ENCODE results near the gene BRPF3. TPM values are rescaled to one million over a fixed set of nuclear protein-coding genes. Genes with fewer than 3 reads are reported as not detected.

BRPF3 gene
- polyA plus RNA-seq, 3 donors = 1.1 to 9.2 (median 1.3) TPM

DNA sequence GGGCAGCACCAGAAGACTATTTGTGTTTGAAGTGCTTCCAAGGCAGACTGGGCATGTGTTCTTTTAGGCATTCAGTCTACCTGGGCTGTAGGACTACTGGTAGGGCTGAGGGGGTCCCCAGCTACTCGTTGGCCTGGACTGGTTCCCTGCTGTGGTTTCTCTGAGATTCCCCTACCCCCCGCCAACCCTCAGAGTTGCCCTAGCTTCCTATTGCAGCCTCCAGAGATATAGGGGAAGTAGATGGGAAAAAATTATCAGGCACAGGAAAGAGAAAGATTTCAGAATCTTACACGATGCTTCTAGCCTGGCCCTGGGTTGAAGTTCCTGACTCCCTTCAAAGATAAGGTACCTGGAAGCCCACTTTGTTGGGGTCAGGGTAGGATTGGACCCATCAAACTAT lies 22.5 kb downstream of the BRPF3 start:
- H3K9me3 ChIP-seq (replicated peaks in 1 of 2; ENCODE audit: control insufficient read depth in 1 of 2, insufficient read depth in 1 of 2, low read length in 2 of 2) = no peaks in the 10 kb centered on the region
- no peaks in the 10 kb centered on the region for H4K20me1 ChIP-seq (ENCODE audit: insufficient read depth, low read length)
- H3K36me3 ChIP-seq (replicated peaks in 1 of 2; ENCODE audit: control insufficient read depth in 1 of 2, insufficient read depth in 2 of 2, low read length in 2 of 2) = peaks cover 40 to 66% of the 10 kb centered on the region in 2 donors
- DNase-seq = peak in 2 of 3 donors; percentile 26 to 40
- Mint-ChIP-seq H3K4me3 (no peak overlapping the region), H3K9me3 (no peaks in the 10 kb centered on the region), H3K27me3 (ENCODE audit: low read depth in 3 of 3) (peaks cover 0 to 1% (median 0%) of the 10 kb centered on the region in 3 donors), H3K27ac (peak overlapping the region in 6 of 7 donors; percentile 53 to 71 (median 62)), H3K36me3 (peaks cover 66 to 81% of the 10 kb centered on the region in 2 donors), H3K4me1 (peaks cover 36% of the 10 kb centered on the region)
- WGBS (ENCODE audit: insufficient coverage) = no CpG with 5 or more reads among the region's 3 CpGs
- H3K4me3 ChIP-seq (replicated peaks in 1 of 3; ENCODE audit: low read depth in 2 of 3, low read length in 3 of 3) = peak overlapping the region in 1 of 3 experiments; percentile 15
- no peaks in the 10 kb centered on the region for H3K79me2 ChIP-seq (ENCODE audit: insufficient read depth, low read length)
- intact Hi-C loops (cut with micrococcal nuclease) = no loop called here
- H3K4me2 ChIP-seq (replicated peaks; ENCODE audit: extremely low read depth, low read length, poor library complexity, severe bottlenecking) = no peak overlapping the region
- H3K4me1 ChIP-seq (ENCODE audit: control insufficient read depth in 1 of 2, insufficient read depth in 2 of 2, low read length in 2 of 2) = peaks cover 28 to 32% of the 10 kb centered on the region in 2 donors
- TF ChIP-seq, protein P1, sequence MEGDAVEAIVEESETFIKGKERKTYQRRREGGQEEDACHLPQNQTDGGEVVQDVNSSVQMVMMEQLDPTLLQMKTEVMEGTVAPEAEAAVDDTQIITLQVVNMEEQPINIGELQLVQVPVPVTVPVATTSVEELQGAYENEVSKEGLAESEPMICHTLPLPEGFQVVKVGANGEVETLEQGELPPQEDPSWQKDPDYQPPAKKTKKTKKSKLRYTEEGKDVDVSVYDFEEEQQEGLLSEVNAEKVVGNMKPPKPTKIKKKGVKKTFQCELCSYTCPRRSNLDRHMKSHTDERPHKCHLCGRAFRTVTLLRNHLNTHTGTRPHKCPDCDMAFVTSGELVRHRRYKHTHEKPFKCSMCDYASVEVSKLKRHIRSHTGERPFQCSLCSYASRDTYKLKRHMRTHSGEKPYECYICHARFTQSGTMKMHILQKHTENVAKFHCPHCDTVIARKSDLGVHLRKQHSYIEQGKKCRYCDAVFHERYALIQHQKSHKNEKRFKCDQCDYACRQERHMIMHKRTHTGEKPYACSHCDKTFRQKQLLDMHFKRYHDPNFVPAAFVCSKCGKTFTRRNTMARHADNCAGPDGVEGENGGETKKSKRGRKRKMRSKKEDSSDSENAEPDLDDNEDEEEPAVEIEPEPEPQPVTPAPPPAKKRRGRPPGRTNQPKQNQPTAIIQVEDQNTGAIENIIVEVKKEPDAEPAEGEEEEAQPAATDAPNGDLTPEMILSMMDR (IDR thresholded peaks at IDR 0.05) = no peak
- no peaks in the 10 kb centered on the region for H3K27me3 ChIP-seq (ENCODE audit: control insufficient read depth in 2 of 2, insufficient read depth in 2 of 2, low read length in 2 of 2)
- H2AFZ ChIP-seq (ENCODE audit: insufficient read depth, low read depth, low read length, poor library complexity, severe bottlenecking) = peak overlapping the region; percentile 18
- H3K27ac ChIP-seq (ENCODE audit: low read depth in 1 of 2, low read length in 2 of 2) = peak overlapping the region in 1 of 2 donors; percentile 64
- H3K9ac ChIP-seq (ENCODE audit: insufficient read depth, low read length, poor library complexity, severe bottlenecking) = no peak overlapping the region

DNA sequence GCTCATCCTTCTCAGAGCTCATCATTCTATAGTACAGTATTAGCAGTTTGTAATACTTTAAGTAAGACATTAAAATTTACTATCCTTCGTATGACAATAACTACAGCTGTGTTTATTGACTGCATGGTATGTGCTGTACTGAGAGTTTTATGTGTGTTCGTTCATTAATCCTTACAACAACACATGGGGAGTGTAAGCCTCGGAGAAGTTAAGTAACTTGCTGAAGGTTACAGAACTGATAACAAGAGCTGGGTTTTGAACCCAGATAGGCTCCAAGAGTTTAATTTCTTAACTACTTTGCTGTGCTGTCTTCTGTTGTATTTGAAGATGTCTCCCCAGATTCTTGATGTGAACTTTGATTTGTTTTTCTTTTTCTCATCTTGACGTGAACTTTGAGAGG lies 23.7 kb downstream of the BRPF3 start:
- DNase-seq = no peak
- Mint-ChIP-seq H3K4me1 (peaks cover 47% of the 10 kb centered on the region), H3K4me3 (no peak overlapping the region), H3K9me3 (no peaks in the 10 kb centered on the region), H3K27me3 (ENCODE audit: low read depth in 3 of 3) (peaks cover 0 to 1% (median 0%) of the 10 kb centered on the region in 3 donors), H3K36me3 (peaks cover 66 to 75% of the 10 kb centered on the region in 2 donors), H3K27ac (no peak overlapping the region)
- intact Hi-C loops (cut with micrococcal nuclease) = no loop called here
- H3K36me3 ChIP-seq (replicated peaks in 1 of 2; ENCODE audit: control insufficient read depth in 1 of 2, insufficient read depth in 2 of 2, low read length in 2 of 2) = peaks cover 38 to 66% of the 10 kb centered on the region in 2 donors
- WGBS (ENCODE audit: insufficient coverage) = no CpG with 5 or more reads among the region's 4 CpGs
- H3K9me3 ChIP-seq (replicated peaks in 1 of 2; ENCODE audit: control insufficient read depth in 1 of 2, insufficient read depth in 1 of 2, low read length in 2 of 2) = no peaks in the 10 kb centered on the region
- H2AFZ ChIP-seq (ENCODE audit: insufficient read depth, low read depth, low read length, poor library complexity, severe bottlenecking) = no peak overlapping the region
- H3K79me2 ChIP-seq (ENCODE audit: insufficient read depth, low read length) = no peaks in the 10 kb centered on the region
- TF ChIP-seq, protein P1 (IDR thresholded peaks at IDR 0.05) = no peak
- no peak overlapping the region for H3K27ac ChIP-seq (ENCODE audit: low read depth in 1 of 2, low read length in 2 of 2)
- H4K20me1 ChIP-seq (ENCODE audit: insufficient read depth, low read length) = no peaks in the 10 kb centered on the region
- no peaks in the 10 kb centered on the region for H3K27me3 ChIP-seq (ENCODE audit: control insufficient read depth in 2 of 2, insufficient read depth in 2 of 2, low read length in 2 of 2)
- H3K4me3 ChIP-seq (replicated peaks in 1 of 3; ENCODE audit: low read depth in 2 of 3, low read length in 3 of 3) = no peak overlapping the region
- H3K9ac ChIP-seq (ENCODE audit: insufficient read depth, low read length, poor library complexity, severe bottlenecking) = no peak overlapping the region
- H3K4me2 ChIP-seq (replicated peaks; ENCODE audit: extremely low read depth, low read length, poor library complexity, severe bottlenecking) = no peak overlapping the region
- peaks cover 37 to 43% of the 10 kb centered on the region in 2 donors for H3K4me1 ChIP-seq (ENCODE audit: control insufficient read depth in 1 of 2, insufficient read depth in 2 of 2, low read length in 2 of 2)

All from CD14-positive monocyte (primary cell).